HG02885 (cell line): ENCODE measurements around the gene NPRL2.
A peak's percentile ranks its signal among the peaks of the same experiment; 100 is the strongest.

Source experiments
- ATAC-seq: cut with Tn5 transposase; IDR thresholded peaks from one replicate; pipeline ENCODE4 v1.9.1; 2021; ENCODE audit warnings: mild to moderate bottlenecking; ENCODE audit not compliant: unreplicated experiment, poor library complexity

Gene NPRL2

DNA sequence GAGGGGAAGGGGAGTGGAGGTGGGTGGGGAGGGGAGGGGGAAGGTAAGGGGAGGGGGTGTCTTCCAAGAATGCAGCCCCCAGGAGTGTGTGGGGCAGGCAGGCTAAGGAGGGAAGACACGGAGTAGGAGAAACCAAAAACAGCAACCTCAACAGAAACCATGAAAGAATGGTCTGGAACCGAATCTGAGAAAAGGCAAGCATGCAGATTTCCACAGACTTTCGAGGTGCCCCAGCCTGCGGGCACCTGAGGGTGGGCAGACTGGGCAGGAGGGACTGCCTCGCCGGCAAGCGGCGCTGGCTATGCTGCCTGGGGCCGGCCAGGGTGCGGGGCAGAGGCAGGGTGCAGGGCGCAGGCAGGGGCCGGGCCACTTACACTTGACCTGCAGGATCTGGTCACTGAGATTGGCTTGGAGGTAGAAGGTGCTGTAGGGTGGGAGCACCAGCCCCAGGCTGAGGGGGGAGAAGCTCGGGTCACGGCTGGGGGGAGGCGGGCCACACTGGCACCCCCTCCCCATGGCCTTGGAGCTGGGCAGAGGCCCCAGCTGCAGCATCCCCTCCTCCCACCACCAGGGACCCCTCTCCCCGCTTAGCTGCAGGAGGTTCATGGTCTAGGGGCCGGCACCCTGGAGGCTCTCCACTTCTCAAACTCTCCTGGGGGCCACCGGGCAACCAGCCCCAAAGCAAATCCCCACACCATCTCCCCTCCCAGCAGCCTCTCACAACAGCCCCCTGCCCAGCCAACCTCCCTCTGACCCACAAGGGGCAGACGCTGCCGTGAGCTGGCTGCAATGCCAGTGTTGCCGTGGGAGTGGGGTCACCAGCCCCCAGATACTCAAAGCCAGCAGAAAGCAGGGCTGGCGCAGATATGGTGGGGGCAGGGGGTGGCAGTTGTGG, 24.0 kb upstream of the NPRL2 start:
- no peak for ATAC-seq

DNA sequence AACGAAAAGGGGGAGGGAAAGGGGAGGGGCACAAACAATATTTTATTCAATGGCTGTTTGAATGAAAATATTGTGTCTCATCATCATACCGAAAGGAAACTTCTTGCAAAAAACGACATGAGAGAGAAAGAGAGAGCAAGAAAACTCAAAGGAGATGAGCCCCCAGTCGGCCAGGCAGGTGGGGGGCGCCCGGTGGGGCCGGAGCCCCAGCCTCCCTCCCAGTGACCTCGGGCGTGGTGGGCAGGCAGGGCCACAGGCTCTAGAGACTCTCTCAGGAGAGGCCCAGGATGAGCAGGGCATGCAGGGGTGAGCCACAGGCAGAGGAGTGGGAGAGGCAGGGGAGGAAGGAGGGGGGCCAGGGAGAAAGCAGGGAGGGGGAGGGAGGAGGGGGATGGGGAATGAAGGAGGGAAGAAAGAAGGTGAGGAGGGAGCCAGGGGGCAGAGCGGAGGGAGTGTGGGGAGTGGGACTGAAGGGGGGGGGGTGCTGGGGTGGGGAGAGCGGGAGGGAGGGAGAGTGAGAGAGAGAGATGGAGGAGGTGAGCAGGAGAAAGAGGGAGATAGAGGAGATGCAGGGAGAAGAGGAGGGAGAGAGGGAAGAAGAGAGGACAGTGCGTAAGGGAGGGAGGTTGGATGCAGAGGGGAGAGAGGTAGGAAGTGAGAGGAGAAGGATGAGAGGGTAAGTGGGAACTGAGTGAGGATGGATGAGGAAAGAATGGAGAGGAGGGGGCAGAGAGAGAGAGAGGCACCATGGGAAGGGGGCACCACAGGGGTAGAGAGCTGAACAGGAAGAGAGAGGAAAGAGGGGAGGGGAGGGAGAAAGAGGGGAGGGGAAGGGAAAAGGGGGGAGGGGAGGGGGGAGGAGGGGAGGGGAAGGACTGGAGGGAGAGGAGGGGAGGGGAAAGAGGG, 22.8 kb upstream of the NPRL2 start:
- no peak for ATAC-seq

- ATAC-seq: no peak
Observed at GRCh38 chr3:50372349-50372748, 21.8 kb upstream of the NPRL2 start.

DNA sequence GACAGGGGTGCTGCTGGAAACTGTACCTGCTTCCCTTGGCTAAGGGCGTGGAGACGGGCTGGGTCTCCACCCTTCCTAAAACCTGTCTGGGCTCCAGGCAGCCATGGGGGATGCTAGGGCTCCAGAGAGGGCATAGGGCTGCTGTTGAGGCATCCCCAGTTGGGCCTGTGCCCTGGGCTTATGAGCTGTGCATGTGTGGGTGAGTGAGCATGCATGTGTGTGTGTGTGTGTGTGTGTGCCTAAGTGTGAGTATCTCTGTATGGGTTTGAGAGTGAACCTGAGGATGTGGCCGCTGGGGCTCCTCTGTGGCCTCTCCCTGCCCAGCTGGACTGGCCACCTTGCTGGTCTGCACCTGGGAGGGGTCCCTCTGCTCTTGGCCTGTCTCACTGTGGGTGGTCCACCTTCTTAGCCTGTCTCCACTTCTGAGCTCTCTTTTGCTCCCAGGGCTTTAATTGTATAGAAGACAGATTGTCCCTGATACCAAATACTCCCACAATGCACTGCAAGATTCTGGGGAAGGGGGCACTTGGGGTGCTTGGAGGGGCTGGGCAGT, 20.6 kb upstream of the NPRL2 start:
- no peak for ATAC-seq

- no peak for ATAC-seq
Observed at GRCh38 chr3:50370594-50370993, 20.0 kb upstream of the NPRL2 start.

- no peak for ATAC-seq
Observed at GRCh38 chr3:50369012-50369670, 18.6 kb upstream of the NPRL2 start.

DNA sequence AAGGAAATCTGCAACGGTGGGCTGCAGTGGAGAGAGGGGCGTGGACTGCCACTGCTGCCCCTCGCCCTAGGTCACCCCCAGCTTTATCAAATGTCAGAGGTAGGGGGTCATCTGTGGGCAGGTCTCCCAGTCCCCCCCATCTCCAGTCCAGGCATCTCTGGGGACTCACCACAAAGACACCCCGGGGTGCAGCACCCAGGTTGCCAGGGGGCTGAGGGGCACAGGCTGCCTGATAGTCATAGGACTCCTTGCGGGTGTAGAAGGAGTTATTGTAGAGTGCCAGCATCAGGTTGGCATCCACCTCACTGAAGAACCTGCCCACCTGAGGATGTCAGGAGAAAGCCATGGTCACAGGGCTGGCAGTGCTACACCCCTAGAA, 15.3 kb upstream of the NPRL2 start:
- ATAC-seq: no peak

- ATAC-seq: peak; percentile 92
Observed at GRCh38 chr3:50365080-50365841, 14.7 kb upstream of the NPRL2 start.

GRCh38 chr3:50364573-50365079, 14.1 kb upstream of the NPRL2 start:
- peak; percentile 5 for ATAC-seq

DNA sequence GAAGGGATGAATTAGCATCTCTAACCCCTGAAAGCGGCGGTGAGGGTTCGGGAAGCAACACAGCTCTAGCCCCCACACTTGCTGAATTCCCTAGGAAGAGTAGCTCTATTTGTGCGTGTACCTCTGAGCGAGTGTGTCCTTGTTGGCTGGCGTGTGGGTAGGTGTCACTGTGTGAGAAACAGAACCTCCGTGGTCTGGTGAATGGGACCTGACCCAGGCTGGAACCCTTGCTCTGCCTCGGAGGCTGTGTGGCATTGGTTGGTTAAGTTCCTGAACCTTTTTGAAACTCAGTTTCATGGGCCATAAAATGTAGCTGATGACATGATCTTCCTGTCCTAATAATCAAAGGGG, 9.2 kb upstream of the NPRL2 start:
- peak; percentile 13 for ATAC-seq

GRCh38 chr3:50358911-50359759, 8.6 kb upstream of the NPRL2 start, which contains the start of gene TMEM115:
Gene TMEM115 (minus strand): TSS chr3:50359521. CDS start chr3:50359063, 458 bp downstream.
- peak; percentile 99 for ATAC-seq

DNA sequence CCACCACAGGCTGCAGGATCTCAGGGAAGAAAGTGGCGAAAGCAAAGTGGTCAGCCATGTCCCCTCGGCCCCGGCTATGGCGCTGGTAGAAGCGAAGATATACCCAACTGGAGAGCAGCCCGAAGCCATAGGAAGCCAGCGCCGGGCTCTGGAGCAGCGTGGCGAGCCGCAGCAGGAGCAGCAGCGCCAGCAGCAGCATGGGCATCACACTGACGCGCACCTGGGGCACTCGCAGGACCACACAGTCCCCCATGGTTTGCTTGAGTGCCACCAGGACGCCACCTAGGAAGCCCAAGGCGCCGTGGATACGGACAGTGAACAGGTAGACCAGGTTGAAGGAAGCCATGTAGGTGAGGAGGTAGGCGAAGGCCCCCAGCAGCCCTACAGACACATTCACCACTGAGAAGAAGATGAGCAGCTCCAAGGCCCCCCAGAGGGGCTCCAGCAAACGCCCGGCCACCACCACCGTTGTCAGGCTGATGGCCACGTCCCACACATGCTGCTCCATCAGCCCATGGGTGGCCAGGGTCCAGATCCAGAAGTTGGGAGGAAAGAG, 7.9 kb upstream of the NPRL2 start:
- no peak for ATAC-seq

- no peak for ATAC-seq
Observed at GRCh38 chr3:50357481-50357880, 6.9 kb upstream of the NPRL2 start.

- no peak for ATAC-seq
Observed at GRCh38 chr3:50356553-50356952, 6.0 kb upstream of the NPRL2 start.

DNA sequence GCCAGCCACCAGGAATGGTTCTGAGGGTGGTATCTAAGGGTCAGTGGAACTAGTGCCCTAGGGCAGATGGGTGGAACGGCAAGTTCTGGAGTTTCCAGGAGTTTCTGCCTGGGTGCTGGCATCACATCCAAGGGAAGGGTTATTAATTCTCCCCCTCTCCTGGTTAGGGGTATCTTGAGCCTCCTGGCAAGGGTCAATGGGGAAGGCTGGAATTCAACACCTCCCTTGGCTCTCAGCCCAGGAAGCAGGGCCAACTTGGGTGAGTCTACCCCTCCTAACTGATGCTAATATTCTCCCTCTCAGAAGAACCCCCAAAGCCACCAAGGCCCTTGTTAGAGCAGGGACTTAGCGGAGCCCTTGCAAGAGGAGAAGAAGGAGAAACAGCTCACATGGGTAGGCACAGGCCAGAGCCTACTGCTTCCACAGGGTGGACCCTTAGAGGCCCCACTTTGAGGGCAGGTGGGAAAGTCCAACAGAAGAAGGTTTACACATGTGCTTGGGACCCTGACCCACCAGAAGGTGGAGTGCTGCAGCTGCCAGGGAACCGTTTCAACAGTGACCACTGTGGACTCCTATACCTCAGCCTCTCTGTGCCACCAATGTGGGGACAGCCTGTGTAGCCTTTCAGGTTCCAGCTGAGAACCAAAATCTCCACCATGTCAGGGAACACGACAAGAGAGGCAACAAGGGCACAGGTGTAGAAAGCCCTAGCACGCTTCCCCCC, 5.4 kb upstream of the NPRL2 start:
- no peak for ATAC-seq

GRCh38 chr3:50354850-50355249, 4.3 kb upstream of the NPRL2 start:
- no peak for ATAC-seq

GRCh38 chr3:50354186-50354764, 3.7 kb upstream of the NPRL2 start:
- no peak for ATAC-seq
